Activated naive CD8-positive, alpha-beta T cell treated with anti-CD3 and anti-CD28 coated beads for 36 hours (primary cell): ENCODE data around the gene SLC29A1. TPM values are rescaled to one million over a fixed set of nuclear protein-coding genes. Genes with fewer than 3 reads are reported as not detected.
"Not testable (repeated sequence)": the region's sequence is repeated elsewhere in the genome, so short reads cannot be mapped to it uniquely, and the experiment has no call there.

ENCODE experiments used
- DNase-seq: peaks from one replicate; pipeline ENCODE4 v3.0.0; 2021
- H3K27ac Mint-ChIP-seq: one replicate; pipeline ENCODE4 v1.8.0; 2022; ENCODE audit warnings: mild to moderate bottlenecking, moderate library complexity, mixed read lengths
- H3K27me3 Mint-ChIP-seq: one replicate; pipeline ENCODE4 v1.8.0; 2022; ENCODE audit warnings: mild to moderate bottlenecking, mixed read lengths
- H3K36me3 Mint-ChIP-seq: one replicate; pipeline ENCODE4 v1.8.0; 2021; ENCODE audit warnings: mild to moderate bottlenecking, mixed read lengths
- H3K4me1 Mint-ChIP-seq: one replicate; pipeline ENCODE4 v1.8.0; 2021; ENCODE audit warnings: mixed read lengths
- H3K4me3 Mint-ChIP-seq: one replicate; pipeline ENCODE4 v1.8.0; 2022; ENCODE audit warnings: mild to moderate bottlenecking, moderate library complexity, mixed read lengths
- H3K9me3 Mint-ChIP-seq: one replicate; pipeline ENCODE4 v1.8.0; 2022; ENCODE audit warnings: mixed read lengths
- total RNA-seq, 2 experiments: library from RNA; stranded (reverse); gene quantifications; one replicate each; pipeline ENCODE4 v1.2.3, GENCODE V29; 2021

SLC29A1 gene
- total RNA-seq, 2 experiments from 2014 or later = 92.5 to 102 TPM

DNA sequence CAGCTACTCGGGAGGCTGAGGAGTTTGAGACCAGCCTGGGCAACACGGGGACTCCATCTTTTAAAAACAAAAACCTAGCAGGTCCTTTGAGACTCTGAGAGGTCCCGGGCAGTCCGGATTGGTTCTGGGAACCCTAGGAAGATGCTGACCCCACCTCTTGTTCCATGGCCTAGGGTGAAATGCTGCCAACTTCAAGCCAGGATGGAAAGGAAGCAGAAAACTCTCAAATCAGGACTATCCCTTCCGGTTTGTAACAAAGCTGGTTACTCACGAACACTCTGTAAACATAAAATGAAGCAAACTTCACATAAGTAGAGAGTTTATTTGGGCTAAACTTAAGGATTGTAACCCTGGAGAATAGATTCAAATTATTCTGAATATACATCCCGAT is 36.8 kb upstream of the SLC29A1 start:
- Mint-ChIP-seq H3K27ac (no peak overlapping the region), H3K4me1 (peaks cover 9% of the 10 kb centered on the region), H3K27me3 (no peaks in the 10 kb centered on the region), H3K4me3 (no peak overlapping the region), H3K9me3 (no peaks in the 10 kb centered on the region), H3K36me3 (no peaks in the 10 kb centered on the region)
- DNase-seq = no peak

DNA sequence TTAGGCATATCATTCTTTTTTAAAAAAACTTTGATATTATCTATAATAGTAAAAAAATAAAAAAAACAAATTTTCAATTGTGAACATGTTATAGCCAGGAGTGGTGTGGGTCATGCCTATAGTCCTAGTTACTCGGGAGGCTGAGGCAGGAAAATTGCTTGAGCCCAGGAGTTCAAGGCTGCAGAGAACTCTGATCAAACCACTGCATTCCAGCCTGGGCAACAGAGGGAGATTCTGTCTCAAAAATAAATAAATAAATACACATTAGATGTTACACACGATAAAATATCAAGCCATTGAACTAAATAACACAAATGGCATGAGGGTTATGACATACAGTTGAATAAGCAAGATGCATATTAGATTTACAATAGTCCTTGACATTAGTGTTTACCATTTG is 34.6 kb upstream of the SLC29A1 start:
- H3K4me1 Mint-ChIP-seq = peaks cover 11% of the 10 kb centered on the region
- H3K27ac Mint-ChIP-seq = no peak overlapping the region
- H3K36me3 Mint-ChIP-seq = no peaks in the 10 kb centered on the region
- H3K9me3 Mint-ChIP-seq = no peaks in the 10 kb centered on the region
- DNase-seq = no peak
- H3K27me3 Mint-ChIP-seq = no peaks in the 10 kb centered on the region
- no peak overlapping the region for H3K4me3 Mint-ChIP-seq

DNA sequence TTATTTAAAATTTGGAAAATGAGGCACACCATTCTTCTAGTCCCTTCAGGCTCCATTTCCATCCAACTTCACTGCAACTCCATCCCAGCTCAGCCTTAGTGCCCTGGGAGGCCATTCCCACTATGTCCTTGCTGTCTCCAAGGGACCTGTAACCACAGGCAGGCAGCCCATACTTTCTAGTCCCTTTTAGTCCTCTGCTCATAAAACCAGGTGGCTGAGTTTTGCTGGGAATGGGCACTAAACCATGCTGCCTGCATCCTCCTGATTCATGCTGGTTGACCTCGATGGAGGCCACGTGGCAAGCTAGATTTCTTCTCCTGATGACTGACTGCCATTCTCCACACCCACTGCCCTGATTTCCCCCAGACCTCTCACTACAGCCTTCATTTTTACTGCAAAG is 34.1 kb upstream of the SLC29A1 start:
- Mint-ChIP-seq H3K9me3 (no peaks in the 10 kb centered on the region), H3K27me3 (no peaks in the 10 kb centered on the region), H3K4me1 (peaks cover 11% of the 10 kb centered on the region), H3K36me3 (no peaks in the 10 kb centered on the region), H3K4me3 (no peak overlapping the region), H3K27ac (no peak overlapping the region)
- no peak for DNase-seq

DNA sequence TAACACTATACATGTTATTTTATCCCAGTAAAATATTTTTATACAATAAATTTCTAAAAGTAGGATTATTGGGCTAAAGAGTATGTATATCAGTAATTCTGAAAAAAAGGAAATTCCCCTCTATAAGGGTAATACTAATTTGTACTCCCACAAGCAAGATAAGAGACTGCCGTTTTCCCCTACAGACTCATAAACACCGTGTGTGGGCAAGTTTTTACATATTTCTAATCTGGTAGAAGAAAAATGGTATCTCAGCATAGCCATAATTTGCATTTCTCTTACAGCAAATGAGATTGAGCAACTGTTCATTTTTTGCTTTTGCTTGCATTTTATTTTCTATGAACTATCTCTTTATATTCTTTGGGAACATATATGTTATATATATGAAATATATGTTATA is 32.7 kb upstream of the SLC29A1 start:
- no peaks in the 10 kb centered on the region for H3K27me3 Mint-ChIP-seq
- peaks cover 9% of the 10 kb centered on the region for H3K4me1 Mint-ChIP-seq
- H3K36me3 Mint-ChIP-seq = no peaks in the 10 kb centered on the region
- no peaks in the 10 kb centered on the region for H3K9me3 Mint-ChIP-seq
- H3K4me3 Mint-ChIP-seq = no peak overlapping the region
- DNase-seq = no peak
- H3K27ac Mint-ChIP-seq = no peak overlapping the region

DNA sequence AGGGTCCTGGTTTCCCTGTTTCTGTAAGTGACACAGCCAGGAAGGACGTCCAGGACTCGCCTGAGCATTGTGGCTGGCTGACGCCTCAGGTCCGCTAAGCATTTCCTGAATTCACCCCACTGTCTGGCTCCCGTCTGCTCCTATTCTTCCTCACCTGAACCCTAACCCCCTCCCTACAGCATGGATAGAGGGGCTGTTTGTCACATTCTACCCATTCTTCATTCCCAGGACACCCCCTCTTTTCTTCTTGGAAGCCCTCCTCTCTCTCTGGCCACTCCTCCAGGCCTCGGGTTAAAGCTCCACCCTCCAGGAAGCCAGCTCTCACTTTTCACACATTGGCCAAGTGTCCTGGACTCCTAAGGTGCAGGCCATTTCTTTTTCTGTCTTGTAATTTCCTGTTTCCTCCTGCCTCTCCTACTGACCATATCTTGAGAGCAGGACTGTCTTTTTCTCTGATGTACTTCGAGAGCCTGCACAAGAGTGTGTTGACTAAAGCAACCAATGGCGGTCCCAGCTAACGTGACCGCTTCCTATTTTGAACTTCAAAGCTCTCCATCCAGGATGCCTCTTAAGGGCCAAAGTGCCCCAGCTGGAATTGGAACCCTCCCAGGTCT is 30.9 kb upstream of the SLC29A1 start:
- DNase-seq = no peak
- H3K27me3 Mint-ChIP-seq = no peaks in the 10 kb centered on the region
- no peak overlapping the region for H3K27ac Mint-ChIP-seq
- H3K36me3 Mint-ChIP-seq = no peaks in the 10 kb centered on the region
- peaks cover 2% of the 10 kb centered on the region for H3K4me1 Mint-ChIP-seq
- no peak overlapping the region for H3K4me3 Mint-ChIP-seq
- H3K9me3 Mint-ChIP-seq = no peaks in the 10 kb centered on the region

GRCh38 chr6:44193307-44193910 is 30.0 kb upstream of the SLC29A1 start:
- no peak overlapping the region for H3K4me3 Mint-ChIP-seq

GRCh38 chr6:44194326-44194725 is 29.1 kb upstream of the SLC29A1 start:
- no peak overlapping the region for H3K4me3 Mint-ChIP-seq
- H3K36me3 Mint-ChIP-seq = no peaks in the 10 kb centered on the region
- H3K9me3 Mint-ChIP-seq = no peaks in the 10 kb centered on the region
- peaks cover 2% of the 10 kb centered on the region for H3K4me1 Mint-ChIP-seq
- DNase-seq = no peak
- no peaks in the 10 kb centered on the region for H3K27me3 Mint-ChIP-seq
- no peak overlapping the region for H3K27ac Mint-ChIP-seq

More at GRCh38 chr6:44193307-44193910, 30.0 kb upstream of the SLC29A1 start:
- no peaks in the 10 kb centered on the region for H3K9me3 Mint-ChIP-seq
- DNase-seq = no peak
- no peaks in the 10 kb centered on the region for H3K27me3 Mint-ChIP-seq
- peaks cover 2% of the 10 kb centered on the region for H3K4me1 Mint-ChIP-seq
- H3K36me3 Mint-ChIP-seq = no peaks in the 10 kb centered on the region
- no peak overlapping the region for H3K27ac Mint-ChIP-seq

DNA sequence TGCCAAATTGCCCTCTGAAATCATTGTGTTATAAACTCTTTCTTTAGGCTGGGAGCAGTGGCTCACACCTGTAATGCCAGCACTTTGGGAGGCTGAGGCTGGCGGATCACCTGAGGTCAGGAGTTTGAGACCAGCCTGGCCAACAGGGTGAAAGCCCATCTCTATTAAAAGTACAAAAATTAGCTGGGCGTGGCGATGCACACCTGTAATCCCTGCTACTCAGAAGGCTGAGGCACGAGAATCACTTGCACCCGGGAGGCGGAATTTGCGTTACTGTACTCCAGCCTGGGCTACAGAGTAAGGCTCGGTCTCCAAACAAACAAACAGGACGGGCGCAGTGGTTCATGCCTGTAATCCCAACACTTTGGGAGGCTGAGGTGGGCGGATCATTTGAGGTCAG is 27.0 kb upstream of the SLC29A1 start:
- not testable (repeated sequence) for H3K9me3 Mint-ChIP-seq, H3K27ac Mint-ChIP-seq, DNase-seq, H3K36me3 Mint-ChIP-seq, H3K27me3 Mint-ChIP-seq, H3K4me3 Mint-ChIP-seq, H3K4me1 Mint-ChIP-seq

DNA sequence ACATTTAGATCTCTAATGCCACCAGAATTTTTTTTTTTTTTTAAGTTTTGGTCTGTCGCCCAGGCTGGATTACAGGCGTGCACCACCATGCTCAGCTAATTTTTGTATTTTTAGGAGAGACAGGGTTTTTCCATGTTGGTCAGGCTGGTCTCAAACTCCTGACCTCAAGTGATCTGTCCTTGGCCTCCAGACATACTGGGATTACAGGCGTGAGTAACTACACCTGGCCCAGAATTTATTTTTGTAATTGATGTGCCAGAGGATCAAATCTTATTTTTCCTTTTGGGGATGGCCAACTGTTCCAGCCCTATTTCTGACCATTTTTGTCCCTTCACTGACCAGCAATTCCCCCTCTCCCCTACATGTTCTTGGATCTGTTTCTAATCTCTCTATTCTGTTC is 24.7 kb upstream of the SLC29A1 start:
- H3K4me1 Mint-ChIP-seq = no peaks in the 10 kb centered on the region
- no peak overlapping the region for H3K4me3 Mint-ChIP-seq
- no peak overlapping the region for H3K27ac Mint-ChIP-seq
- no peaks in the 10 kb centered on the region for H3K36me3 Mint-ChIP-seq
- H3K27me3 Mint-ChIP-seq = no peaks in the 10 kb centered on the region
- no peak for DNase-seq
- H3K9me3 Mint-ChIP-seq = no peaks in the 10 kb centered on the region

DNA sequence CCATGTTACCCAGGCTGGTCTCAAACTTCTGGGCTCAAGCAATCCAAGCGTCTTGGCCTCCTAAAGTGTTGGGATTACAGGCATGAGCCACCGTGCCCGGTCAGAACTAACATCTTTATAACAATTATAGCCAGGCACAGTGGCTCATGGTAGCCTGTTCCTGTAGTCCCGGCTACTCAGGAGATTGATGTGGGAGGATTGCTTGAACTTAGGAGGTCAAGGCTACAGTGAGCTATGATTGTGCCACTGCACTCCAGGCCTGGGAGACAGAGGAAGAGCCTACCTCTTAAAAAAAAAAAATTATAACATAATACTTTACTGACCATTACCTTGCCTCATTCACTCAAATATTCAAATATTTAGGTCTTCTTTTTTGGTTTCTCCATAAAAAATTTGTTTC is 23.5 kb upstream of the SLC29A1 start:
- H3K9me3 Mint-ChIP-seq = no peaks in the 10 kb centered on the region
- H3K27me3 Mint-ChIP-seq = no peaks in the 10 kb centered on the region
- no peaks in the 10 kb centered on the region for H3K4me1 Mint-ChIP-seq
- no peak overlapping the region for H3K4me3 Mint-ChIP-seq
- no peak overlapping the region for H3K27ac Mint-ChIP-seq
- H3K36me3 Mint-ChIP-seq = no peaks in the 10 kb centered on the region
- no peak for DNase-seq

GRCh38 chr6:44201200-44201599 is 22.2 kb upstream of the SLC29A1 start:
- Mint-ChIP-seq H3K4me3 (no peak overlapping the region), H3K4me1 (no peaks in the 10 kb centered on the region), H3K27me3 (no peaks in the 10 kb centered on the region), H3K27ac (no peak overlapping the region), H3K9me3 (no peaks in the 10 kb centered on the region), H3K36me3 (no peaks in the 10 kb centered on the region)
- DNase-seq = no peak

DNA sequence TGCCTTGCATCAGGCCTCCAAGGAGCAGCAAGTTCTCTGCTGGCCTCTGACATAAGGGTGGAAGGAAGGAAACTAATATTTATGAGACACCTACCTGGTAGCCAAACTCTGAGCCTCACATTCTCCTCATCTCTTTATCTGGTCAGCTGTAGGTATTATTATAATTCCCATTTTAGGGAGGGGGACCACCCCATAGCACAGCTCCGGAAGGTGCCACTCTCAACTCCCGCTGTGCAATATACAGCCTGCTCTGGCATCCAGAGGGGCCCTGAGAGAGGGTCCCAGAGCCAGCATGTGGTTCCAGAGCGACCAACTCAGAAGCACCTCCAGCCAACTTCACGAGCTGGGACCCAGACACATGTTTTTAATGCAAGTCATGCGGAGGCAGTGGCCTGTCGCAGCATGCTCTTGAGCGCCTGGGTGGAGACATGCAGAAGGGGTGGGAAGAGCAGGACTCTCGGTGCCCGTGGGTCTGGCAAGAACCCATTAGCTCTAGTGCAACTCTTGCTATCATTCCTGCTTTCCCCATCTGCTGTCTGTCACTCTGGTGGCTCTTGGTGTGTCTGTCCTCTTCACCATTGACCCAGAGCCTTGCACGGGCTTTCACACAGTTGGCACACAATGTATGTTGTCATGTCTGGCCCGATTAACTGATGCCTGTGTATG is 21.6 kb upstream of the SLC29A1 start:
- H3K27ac Mint-ChIP-seq = no peak overlapping the region
- no peaks in the 10 kb centered on the region for H3K9me3 Mint-ChIP-seq
- DNase-seq = no peak
- H3K4me3 Mint-ChIP-seq = no peak overlapping the region
- H3K27me3 Mint-ChIP-seq = no peaks in the 10 kb centered on the region
- no peaks in the 10 kb centered on the region for H3K4me1 Mint-ChIP-seq
- no peaks in the 10 kb centered on the region for H3K36me3 Mint-ChIP-seq

DNA sequence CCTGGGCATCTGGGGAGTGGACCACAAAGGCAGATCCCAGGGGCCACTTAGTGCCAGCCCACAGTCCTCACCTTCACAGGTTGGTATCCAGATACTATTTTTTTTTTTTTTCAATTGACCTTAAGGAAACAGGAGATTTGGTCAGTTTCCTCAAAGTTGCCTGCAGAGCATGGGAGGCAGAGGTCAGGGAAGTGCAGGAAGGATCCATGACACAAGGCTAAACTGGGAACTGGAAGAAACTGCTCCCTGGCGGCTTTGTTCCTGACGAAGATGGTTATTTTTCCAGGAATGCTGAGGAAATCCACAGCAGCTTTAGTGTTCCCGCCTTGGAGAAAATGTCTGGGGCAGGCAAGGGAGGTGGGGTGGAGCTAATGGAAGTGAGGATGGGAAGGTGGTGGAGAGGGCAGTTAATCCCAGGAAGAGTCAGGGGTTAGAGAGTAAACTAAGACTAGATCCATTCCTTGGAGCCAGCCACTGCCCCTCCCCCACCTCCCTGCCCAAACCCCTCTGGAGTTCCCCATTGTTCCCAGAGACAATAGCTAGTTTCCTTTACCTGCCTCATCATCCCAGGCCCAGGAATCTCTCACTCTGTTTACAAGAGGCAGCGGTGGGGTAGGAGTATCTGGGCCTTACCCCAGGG is 20.9 kb upstream of the SLC29A1 start:
- H3K27me3 Mint-ChIP-seq = no peaks in the 10 kb centered on the region
- no peaks in the 10 kb centered on the region for H3K9me3 Mint-ChIP-seq
- no peaks in the 10 kb centered on the region for H3K36me3 Mint-ChIP-seq
- H3K27ac Mint-ChIP-seq = no peak overlapping the region
- no peak for DNase-seq
- H3K4me3 Mint-ChIP-seq = no peak overlapping the region
- H3K4me1 Mint-ChIP-seq = no peaks in the 10 kb centered on the region

DNA sequence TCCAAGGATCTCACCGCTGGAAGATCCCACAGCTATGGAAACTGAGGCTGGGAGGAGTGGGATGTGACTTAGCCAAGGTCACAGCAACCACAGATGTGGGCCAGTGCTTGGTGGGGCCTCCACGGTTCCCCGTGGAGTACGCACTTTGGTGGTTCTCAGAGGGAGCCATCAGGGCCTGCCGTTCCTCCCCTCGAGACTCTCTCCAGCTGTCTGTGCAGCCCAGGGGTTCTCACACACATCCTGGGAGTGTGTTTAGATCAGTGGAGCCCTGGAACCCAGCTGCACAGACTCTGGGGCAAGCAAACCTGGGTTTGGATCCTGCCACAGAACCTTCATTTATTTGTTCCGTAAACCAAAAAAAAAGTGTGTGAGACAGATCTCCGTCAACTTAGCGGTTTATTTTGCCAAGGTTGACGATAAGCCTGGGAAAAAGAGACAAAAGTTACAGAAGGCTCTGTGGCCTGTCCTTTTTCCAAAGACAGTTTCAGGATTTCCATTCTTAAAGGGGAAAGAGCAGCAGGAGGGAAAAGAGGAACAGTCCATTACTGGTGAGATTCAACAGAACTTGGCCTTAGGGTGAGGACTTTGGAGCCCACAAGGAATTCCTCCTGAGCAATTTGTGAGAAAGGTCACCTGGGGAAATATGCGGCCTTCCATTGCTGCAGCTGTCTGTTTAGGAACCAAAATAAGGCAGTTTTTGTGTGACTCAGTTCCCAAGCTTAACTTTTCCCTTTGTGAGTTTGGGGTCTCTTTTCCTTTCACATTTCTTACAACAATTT is 20.2 kb upstream of the SLC29A1 start:
- no peak overlapping the region for H3K4me3 Mint-ChIP-seq
- no peak for DNase-seq
- no peak overlapping the region for H3K27ac Mint-ChIP-seq
- no peaks in the 10 kb centered on the region for H3K4me1 Mint-ChIP-seq
- no peaks in the 10 kb centered on the region for H3K27me3 Mint-ChIP-seq
- H3K9me3 Mint-ChIP-seq = no peaks in the 10 kb centered on the region
- no peaks in the 10 kb centered on the region for H3K36me3 Mint-ChIP-seq

- Mint-ChIP-seq H3K9me3 (no peaks in the 10 kb centered on the region), H3K4me3 (no peak overlapping the region), H3K36me3 (no peaks in the 10 kb centered on the region), H3K4me1 (no peaks in the 10 kb centered on the region), H3K27me3 (no peaks in the 10 kb centered on the region), H3K27ac (no peak overlapping the region)
- DNase-seq = no peak
These were observed 19.4 kb upstream of the SLC29A1 start for GRCh38 chr6:44203955-44204354.
